Right lobe of liver (tissue), 4 donors: ENCODE data around the gene ATM.

ENCODE experiments used
- CTCF ChIP-seq, 4 donors: fragments of 200-600 bp in 3 of 4; fragments of 450-650 bp in 1 of 4; IDR thresholded peaks; one replicate each; pipeline versions ENCODE4 v1.5.1 to v1.8.0; 2016 to 2022; ENCODE audit warnings: antibody characterized with exemption in 4 of 4, mild to moderate bottlenecking in 2 of 4
- POLR2A ChIP-seq: fragments of 450-650 bp; IDR thresholded peaks from one replicate; pipeline ENCODE4 v1.6.1; 2017; ENCODE audit warnings: antibody characterized with exemption, mild to moderate bottlenecking
- donor health status: DM: no; HTN: no; CAD: no.
- donor health status: DM: no; HTN: no; CAD: no.
- donor health status: DM: no; HTN: yes; CAD: no.

- TF ChIP-seq CTCF (IDR thresholded peaks at IDR 0.05) = no peak
- TF ChIP-seq POLR2A = no peak
Observed at GRCh38 chr11:108241330-108242037, 18.6 kb downstream of the ATM start.
